ENCODE results near the gene TUBGCP3. TPM values are rescaled to one million over a fixed set of nuclear protein-coding genes. Genes with fewer than 3 reads are reported as not detected.
A peak's percentile ranks its signal among the peaks of the same experiment; 100 is the strongest.

TUBGCP3 gene
- total RNA-seq, 3 donors from 2014 or later (not counting 1 experiment from before 2014, with no cell fraction given) = 43.0 to 57.9 (median 53.6) TPM

- Mint-ChIP-seq H3K4me1 (no peaks in the 10 kb centered on the region), H3K36me3 (no peaks in the 10 kb centered on the region), H3K27ac (no peak overlapping the region), H3K4me3 (no peak overlapping the region), H3K27me3 (ENCODE audit: low read depth in 2 of 2) (peaks cover 10 to 13% of the 10 kb centered on the region in 2 donors), H3K9me3 (no peaks in the 10 kb centered on the region)
- intact Hi-C loops (cut with micrococcal nuclease) = no loop called here
- TF ChIP-seq, protein P1, sequence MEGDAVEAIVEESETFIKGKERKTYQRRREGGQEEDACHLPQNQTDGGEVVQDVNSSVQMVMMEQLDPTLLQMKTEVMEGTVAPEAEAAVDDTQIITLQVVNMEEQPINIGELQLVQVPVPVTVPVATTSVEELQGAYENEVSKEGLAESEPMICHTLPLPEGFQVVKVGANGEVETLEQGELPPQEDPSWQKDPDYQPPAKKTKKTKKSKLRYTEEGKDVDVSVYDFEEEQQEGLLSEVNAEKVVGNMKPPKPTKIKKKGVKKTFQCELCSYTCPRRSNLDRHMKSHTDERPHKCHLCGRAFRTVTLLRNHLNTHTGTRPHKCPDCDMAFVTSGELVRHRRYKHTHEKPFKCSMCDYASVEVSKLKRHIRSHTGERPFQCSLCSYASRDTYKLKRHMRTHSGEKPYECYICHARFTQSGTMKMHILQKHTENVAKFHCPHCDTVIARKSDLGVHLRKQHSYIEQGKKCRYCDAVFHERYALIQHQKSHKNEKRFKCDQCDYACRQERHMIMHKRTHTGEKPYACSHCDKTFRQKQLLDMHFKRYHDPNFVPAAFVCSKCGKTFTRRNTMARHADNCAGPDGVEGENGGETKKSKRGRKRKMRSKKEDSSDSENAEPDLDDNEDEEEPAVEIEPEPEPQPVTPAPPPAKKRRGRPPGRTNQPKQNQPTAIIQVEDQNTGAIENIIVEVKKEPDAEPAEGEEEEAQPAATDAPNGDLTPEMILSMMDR (IDR thresholded peaks at IDR 0.05) = no peak
- Histone ChIP-seq H3K4me1 (ENCODE audit: control insufficient read depth, insufficient read depth, low read length) (no peaks in the 10 kb centered on the region), H3K9me3 (ENCODE audit: control insufficient read depth, insufficient read depth, low read length) (no peaks in the 10 kb centered on the region), H3K27ac (ENCODE audit: low read length) (no peak overlapping the region), H3K36me3 (ENCODE audit: control insufficient read depth, insufficient read depth, low read length) (no peaks in the 10 kb centered on the region), H3K27me3 (ENCODE audit: control insufficient read depth, insufficient read depth, low read length) (no peaks in the 10 kb centered on the region), H3K4me3 (ENCODE audit: low read length) (no peak overlapping the region)
- ATAC-seq = no peak
- DNase-seq = no peak
- WGBS (ENCODE audit: insufficient coverage) = 84% methylated on average over 17 of the region's 17 CpGs
These were observed 35.2 kb upstream of the TUBGCP3 start for GRCh38 chr13:112623051-112623711.

DNA sequence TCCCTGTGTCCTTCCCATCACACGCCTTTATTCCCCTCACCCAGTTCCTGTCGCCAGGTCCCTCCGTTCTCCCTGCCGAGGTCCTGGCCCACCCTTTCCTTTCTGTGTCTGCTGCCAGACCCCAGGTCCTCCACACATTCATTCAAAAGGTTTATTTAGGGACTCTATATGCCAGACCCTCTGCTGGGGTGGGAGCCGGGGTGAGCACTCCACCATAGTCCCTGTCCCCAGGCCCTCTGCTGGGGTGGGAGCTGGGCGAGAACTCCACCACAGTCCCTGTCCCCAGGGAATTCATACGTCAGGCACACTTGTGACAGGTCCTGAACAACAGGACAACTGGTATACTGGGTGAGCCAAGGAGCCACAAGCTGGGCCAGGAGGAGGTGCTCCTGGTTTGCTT is 34.4 kb upstream of the TUBGCP3 start:
- Histone ChIP-seq H3K27ac (ENCODE audit: low read length) (no peak overlapping the region), H3K27me3 (ENCODE audit: control insufficient read depth, insufficient read depth, low read length) (no peaks in the 10 kb centered on the region), H3K4me3 (ENCODE audit: low read length) (no peak overlapping the region), H3K4me1 (ENCODE audit: control insufficient read depth, insufficient read depth, low read length) (no peaks in the 10 kb centered on the region), H3K36me3 (ENCODE audit: control insufficient read depth, insufficient read depth, low read length) (no peaks in the 10 kb centered on the region), H3K9me3 (ENCODE audit: control insufficient read depth, insufficient read depth, low read length) (no peaks in the 10 kb centered on the region)
- TF ChIP-seq, protein P1 (IDR thresholded peaks at IDR 0.05) = no peak
- H3K27ac Mint-ChIP-seq = no peak overlapping the region
- H3K4me3 Mint-ChIP-seq = no peak overlapping the region
- H3K9me3 Mint-ChIP-seq = no peaks in the 10 kb centered on the region
- H3K36me3 Mint-ChIP-seq = no peaks in the 10 kb centered on the region
- no peak for DNase-seq
- no peak for ATAC-seq
- intact Hi-C loops (cut with micrococcal nuclease) = no loop called here
- H3K4me1 Mint-ChIP-seq = no peaks in the 10 kb centered on the region
- peaks cover 10 to 13% of the 10 kb centered on the region in 2 donors for H3K27me3 Mint-ChIP-seq (ENCODE audit: low read depth in 2 of 2)
- 77% methylated on average over 7 of the region's 7 CpGs for WGBS (ENCODE audit: insufficient coverage)

DNA sequence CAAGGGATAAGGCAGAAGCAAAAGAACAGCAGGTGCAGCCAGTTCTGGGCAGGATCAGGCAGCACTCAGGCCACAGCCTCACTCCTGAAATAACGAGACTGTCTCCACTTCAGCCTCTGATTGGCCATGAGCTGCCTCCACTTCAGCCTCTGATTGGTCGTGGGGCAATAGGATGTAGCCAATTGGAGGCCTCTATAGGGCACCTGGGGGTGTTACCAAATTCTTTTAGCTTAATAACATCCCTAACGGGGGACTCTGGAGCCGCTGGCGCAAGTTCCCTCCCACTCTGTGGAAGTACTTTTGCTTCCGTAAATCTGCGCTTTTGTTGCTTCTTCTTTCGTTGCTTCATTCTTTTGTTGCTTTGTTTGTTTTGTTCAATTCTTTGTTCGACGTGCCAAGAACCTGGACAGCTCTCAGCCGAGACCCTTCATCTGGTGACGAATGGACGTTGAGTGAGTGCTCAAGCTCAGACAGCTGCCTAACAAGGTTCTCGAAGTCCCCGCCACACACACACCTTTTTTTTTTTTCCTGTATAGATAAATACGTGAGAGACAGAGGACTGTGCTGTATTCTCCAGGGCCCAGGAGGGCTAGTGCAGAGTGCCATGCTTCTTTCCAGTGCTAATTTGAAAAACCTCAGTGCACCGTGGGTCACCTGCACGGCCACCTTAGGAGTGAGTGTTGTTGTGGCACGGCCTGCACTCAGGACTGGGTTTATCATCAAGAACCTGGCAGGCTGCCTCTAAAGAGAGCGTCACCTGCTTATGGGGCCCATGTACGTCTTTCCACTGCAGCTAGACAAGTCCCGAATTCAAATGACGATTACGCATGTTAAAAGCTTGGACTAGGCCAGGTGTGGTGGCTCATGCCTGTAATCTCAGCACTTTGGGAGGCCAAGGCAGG is 32.0 kb upstream of the TUBGCP3 start:
- H3K4me3 Mint-ChIP-seq = no peak overlapping the region
- no peak overlapping the region for H3K27ac Mint-ChIP-seq
- TF ChIP-seq, protein P1 (IDR thresholded peaks at IDR 0.05) = no peak
- H3K4me3 ChIP-seq (ENCODE audit: low read length) = no peak overlapping the region
- no peak overlapping the region for H3K27ac ChIP-seq (ENCODE audit: low read length)
- no peaks in the 10 kb centered on the region for H3K9me3 ChIP-seq (ENCODE audit: control insufficient read depth, insufficient read depth, low read length)
- no peaks in the 10 kb centered on the region for H3K27me3 ChIP-seq (ENCODE audit: control insufficient read depth, insufficient read depth, low read length)
- no peaks in the 10 kb centered on the region for H3K9me3 Mint-ChIP-seq
- no peaks in the 10 kb centered on the region for H3K4me1 ChIP-seq (ENCODE audit: control insufficient read depth, insufficient read depth, low read length)
- no peaks in the 10 kb centered on the region for H3K36me3 ChIP-seq (ENCODE audit: control insufficient read depth, insufficient read depth, low read length)
- intact Hi-C loops (cut with micrococcal nuclease) = no loop called here
- no peaks in the 10 kb centered on the region for H3K36me3 Mint-ChIP-seq
- H3K27me3 Mint-ChIP-seq (ENCODE audit: low read depth in 2 of 2) = peaks cover 14 to 26% of the 10 kb centered on the region in 2 donors
- WGBS (ENCODE audit: insufficient coverage) = 64% methylated on average over 22 of the region's 24 CpGs
- H3K4me1 Mint-ChIP-seq = no peaks in the 10 kb centered on the region
- peak in 1 of 2 donors; percentile 13 for DNase-seq
- no peak for ATAC-seq
